Muscle layer of duodenum (tissue), 2 donors: ENCODE results near the gene ITGA3.
"Not testable (repeated sequence)": the region's sequence is repeated elsewhere in the genome, so short reads cannot be mapped to it uniquely, and the experiment has no call there.

Experiments used
- H3K27ac ChIP-seq: one replicate; pipeline ENCODE4 v1.7.0; 2013; ENCODE audit warnings: mild to moderate bottlenecking, low read length
- H3K27me3 ChIP-seq: one replicate; pipeline ENCODE4 v1.7.0; 2013; ENCODE audit warnings: low read depth, mild to moderate bottlenecking, control low read depth, low read length
- H3K36me3 ChIP-seq, 2 donors: one replicate each; pipeline ENCODE4 v1.7.0; 2013; ENCODE audit warnings: low read length in 2 of 2, control low read depth in 1 of 2, mild to moderate bottlenecking in 1 of 2; ENCODE audit not compliant: insufficient read depth in 2 of 2, control insufficient read depth in 1 of 2
- H3K4me1 ChIP-seq, 2 donors: one replicate each; pipeline ENCODE4 v1.7.0; 2013; ENCODE audit warnings: low read length in 2 of 2, mild to moderate bottlenecking in 2 of 2, control low read depth in 1 of 2, moderate library complexity in 1 of 2; ENCODE audit not compliant: insufficient read depth in 2 of 2, control insufficient read depth in 1 of 2
- H3K4me3 ChIP-seq, 2 donors: one replicate each; pipeline ENCODE4 v1.7.0; 2013; ENCODE audit warnings: low read length in 2 of 2, low read depth in 1 of 2, mild to moderate bottlenecking in 1 of 2
- H3K9me3 ChIP-seq, 2 donors: one replicate each; pipeline ENCODE4 v1.7.0; 2013; ENCODE audit warnings: low read length in 2 of 2, control low read depth in 1 of 2, mild to moderate bottlenecking in 1 of 2; ENCODE audit not compliant: control insufficient read depth in 1 of 2
- donor health status: healthy.

The ITGA3 gene

GRCh38 chr17:50055055-50055425, 870 bp upstream of the ITGA3 start:
- Histone ChIP-seq H3K27ac (peak overlapping the region; percentile 91), H3K4me1 (peaks cover 26 to 41% of the 10 kb centered on the region in 2 donors)

GRCh38 chr17:50056217-50056960, 479 bp downstream of the ITGA3 start:
- Histone ChIP-seq H3K4me3 (peak overlapping the region; percentile 73 to 78), H3K27ac (peak overlapping the region; percentile 91), H3K4me1 (peaks cover 39 to 54% of the 10 kb centered on the region in 2 donors), H3K9me3 (no peaks in the 10 kb centered on the region), H3K27me3 (no peaks in the 10 kb centered on the region), H3K36me3 (no peaks in the 10 kb centered on the region)

More at GRCh38 chr17:50055055-50055425, 870 bp upstream of the ITGA3 start:
- no peaks in the 10 kb centered on the region for H3K9me3 ChIP-seq
- H3K4me3 ChIP-seq, result peak overlapping the region; percentile 73 to 78
- no peaks in the 10 kb centered on the region for H3K27me3 ChIP-seq
- no peaks in the 10 kb centered on the region for H3K36me3 ChIP-seq

- H3K27ac ChIP-seq, result peak overlapping the region; percentile 91
Measured at GRCh38 chr17:50056961-50057330, 1.0 kb downstream of the ITGA3 start.

GRCh38 chr17:50057521-50057991, 1.6 kb downstream of the ITGA3 start:
- no peaks in the 10 kb centered on the region for H3K9me3 ChIP-seq
- H3K4me1 ChIP-seq, result peaks cover 41 to 66% of the 10 kb centered on the region in 2 donors
- H3K36me3 ChIP-seq, result no peaks in the 10 kb centered on the region
- peak overlapping the region; percentile 73 to 78 for H3K4me3 ChIP-seq
- H3K27me3 ChIP-seq, result no peaks in the 10 kb centered on the region
- H3K27ac ChIP-seq, result peak overlapping the region; percentile 91

More at GRCh38 chr17:50056961-50057330, 1.0 kb downstream of the ITGA3 start:
- no peaks in the 10 kb centered on the region for H3K27me3 ChIP-seq
- no peaks in the 10 kb centered on the region for H3K9me3 ChIP-seq
- peaks cover 41 to 60% of the 10 kb centered on the region in 2 donors for H3K4me1 ChIP-seq
- H3K4me3 ChIP-seq, result peak overlapping the region; percentile 73 to 78
- no peaks in the 10 kb centered on the region for H3K36me3 ChIP-seq

GRCh38 chr17:50058296-50058953, 2.5 kb downstream of the ITGA3 start:
- no peaks in the 10 kb centered on the region for H3K9me3 ChIP-seq
- peak overlapping the region; percentile 46 for H3K27ac ChIP-seq
- H3K27me3 ChIP-seq, result no peaks in the 10 kb centered on the region
- H3K36me3 ChIP-seq, result no peaks in the 10 kb centered on the region
- peaks cover 38 to 74% of the 10 kb centered on the region in 2 donors for H3K4me1 ChIP-seq
- H3K4me3 ChIP-seq, result peak overlapping the region in 1 of 2 donors; percentile 73

GRCh38 chr17:50059256-50059655, 3.3 kb downstream of the ITGA3 start:
- no peaks in the 10 kb centered on the region for H3K9me3 ChIP-seq
- peaks cover 34 to 78% of the 10 kb centered on the region in 2 donors for H3K4me1 ChIP-seq
- no peak overlapping the region for H3K4me3 ChIP-seq
- H3K27me3 ChIP-seq, result no peaks in the 10 kb centered on the region
- no peaks in the 10 kb centered on the region for H3K36me3 ChIP-seq
- peak overlapping the region; percentile 46 for H3K27ac ChIP-seq

GRCh38 chr17:50059759-50060273, 3.9 kb downstream of the ITGA3 start:
- no peak overlapping the region for H3K4me3 ChIP-seq
- H3K27ac ChIP-seq, result peak overlapping the region; percentile 46
- H3K27me3 ChIP-seq, result no peaks in the 10 kb centered on the region
- no peaks in the 10 kb centered on the region for H3K36me3 ChIP-seq
- peaks cover 34 to 82% of the 10 kb centered on the region in 2 donors for H3K4me1 ChIP-seq
- H3K9me3 ChIP-seq, result no peaks in the 10 kb centered on the region

- peak overlapping the region; percentile 56 for H3K27ac ChIP-seq
- no peaks in the 10 kb centered on the region for H3K27me3 ChIP-seq
- H3K9me3 ChIP-seq, result no peaks in the 10 kb centered on the region
- H3K36me3 ChIP-seq, result no peaks in the 10 kb centered on the region
- H3K4me3 ChIP-seq, result peak overlapping the region in 1 of 2 donors; percentile 27
- peaks cover 34 to 77% of the 10 kb centered on the region in 2 donors for H3K4me1 ChIP-seq
Measured at GRCh38 chr17:50060951-50061712, 5.2 kb downstream of the ITGA3 start.

- peaks cover 34 to 74% of the 10 kb centered on the region in 2 donors for H3K4me1 ChIP-seq
- not testable (repeated sequence) for H3K4me3 ChIP-seq
Measured at GRCh38 chr17:50061713-50062045, 5.8 kb downstream of the ITGA3 start.

GRCh38 chr17:50062293-50063243, 6.7 kb downstream of the ITGA3 start:
- Histone ChIP-seq H3K36me3 (peaks cover 3 to 6% of the 10 kb centered on the region in 2 donors), H3K9me3 (no peaks in the 10 kb centered on the region), H3K27ac (peak overlapping the region; percentile 51), H3K27me3 (no peaks in the 10 kb centered on the region), H3K4me1 (peaks cover 34 to 65% of the 10 kb centered on the region in 2 donors), H3K4me3 (no peak overlapping the region)

More at GRCh38 chr17:50061713-50062045, 5.8 kb downstream of the ITGA3 start:
- not testable (repeated sequence) for H3K27me3 ChIP-seq, H3K36me3 ChIP-seq, H3K9me3 ChIP-seq
- H3K27ac ChIP-seq, result peak overlapping the region; percentile 56
